ENCODE data around the gene IFNGR2.

DNA sequence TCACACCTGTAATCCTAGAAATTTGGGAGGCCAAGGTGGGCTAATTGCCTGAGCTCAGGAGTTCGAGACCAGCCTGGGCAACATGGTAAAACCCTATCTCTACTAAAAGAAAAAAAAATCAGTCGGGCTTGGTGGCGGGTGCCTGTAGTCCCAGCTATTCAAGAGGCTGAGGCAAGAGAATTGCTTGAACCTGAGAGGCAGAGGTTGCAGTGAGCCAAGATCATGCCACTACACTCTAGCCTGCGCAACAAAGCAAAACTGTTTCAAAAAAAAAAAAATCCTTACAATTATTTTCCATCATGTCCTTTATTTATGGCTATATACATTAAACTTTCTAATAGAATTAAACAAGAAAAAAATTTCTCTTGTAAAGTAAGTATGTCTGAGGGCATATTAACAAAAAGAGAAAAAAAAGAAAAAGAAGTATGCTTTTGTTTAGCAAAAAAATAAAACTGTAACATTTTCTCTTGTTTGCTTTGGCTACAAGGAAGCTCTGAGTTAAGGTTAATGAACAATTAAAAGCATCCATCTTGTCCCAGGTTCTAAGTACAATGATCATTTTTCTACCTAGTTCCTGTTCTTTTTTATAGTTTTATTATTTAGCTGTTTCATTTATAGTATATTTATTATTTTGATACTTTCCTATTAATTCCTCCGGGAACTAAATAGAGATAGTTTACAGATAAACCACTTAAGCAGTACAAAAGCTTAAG is 58.5 kb downstream of the IFNGR2 start:
- TF ChIP-seq, protein P1, sequence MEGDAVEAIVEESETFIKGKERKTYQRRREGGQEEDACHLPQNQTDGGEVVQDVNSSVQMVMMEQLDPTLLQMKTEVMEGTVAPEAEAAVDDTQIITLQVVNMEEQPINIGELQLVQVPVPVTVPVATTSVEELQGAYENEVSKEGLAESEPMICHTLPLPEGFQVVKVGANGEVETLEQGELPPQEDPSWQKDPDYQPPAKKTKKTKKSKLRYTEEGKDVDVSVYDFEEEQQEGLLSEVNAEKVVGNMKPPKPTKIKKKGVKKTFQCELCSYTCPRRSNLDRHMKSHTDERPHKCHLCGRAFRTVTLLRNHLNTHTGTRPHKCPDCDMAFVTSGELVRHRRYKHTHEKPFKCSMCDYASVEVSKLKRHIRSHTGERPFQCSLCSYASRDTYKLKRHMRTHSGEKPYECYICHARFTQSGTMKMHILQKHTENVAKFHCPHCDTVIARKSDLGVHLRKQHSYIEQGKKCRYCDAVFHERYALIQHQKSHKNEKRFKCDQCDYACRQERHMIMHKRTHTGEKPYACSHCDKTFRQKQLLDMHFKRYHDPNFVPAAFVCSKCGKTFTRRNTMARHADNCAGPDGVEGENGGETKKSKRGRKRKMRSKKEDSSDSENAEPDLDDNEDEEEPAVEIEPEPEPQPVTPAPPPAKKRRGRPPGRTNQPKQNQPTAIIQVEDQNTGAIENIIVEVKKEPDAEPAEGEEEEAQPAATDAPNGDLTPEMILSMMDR (IDR thresholded peaks at IDR 0.05), result no peak
- no peak for TF ChIP-seq POLR2AphosphoS5 (IDR thresholded peaks at IDR 0.05; ENCODE audit: low read depth, low read length)
